GM12891 (cell line): ENCODE results near the gene RPL10.
A peak's percentile ranks its signal among the peaks of the same experiment; 100 is the strongest.

Experiments
- DNase-seq: peaks from one replicate; pipeline ENCODE4 v3.0.0; 2011; ENCODE audit warnings: low spot score; ENCODE audit not compliant: insufficient read length
- FAIRE-seq: peaks from 2 replicates; lab custom pipeline; 2011; peaks lifted over from hg19 to GRCh38; lab: Jason Lieb, UNC
- PAX5 ChIP-seq: IDR thresholded peaks from 2 replicates; pipeline ENCODE4 v1.6.1; 2011; ENCODE audit warnings: low read length, moderate library complexity, mild to moderate bottlenecking; ENCODE audit not compliant: insufficient read depth, severe bottlenecking
- POLR2A ChIP-seq: IDR thresholded peaks from 2 replicates; pipeline ENCODE4 v1.6.1; 2011; ENCODE audit warnings: low read depth, low read length, control low read depth
- POLR2AphosphoS5 ChIP-seq: IDR thresholded peaks from 2 replicates; pipeline ENCODE4 v1.6.1; 2011; ENCODE audit warnings: low read depth, low read length, control low read depth
- POU2F2 ChIP-seq: IDR thresholded peaks from 2 replicates; pipeline ENCODE4 v1.6.1; 2011; ENCODE audit warnings: low read depth, mild to moderate bottlenecking, control low read depth, low read length, moderate library complexity
- SPI1 ChIP-seq: IDR thresholded peaks from 2 replicates; pipeline ENCODE4 v1.6.1; 2011; ENCODE audit warnings: low read depth, low read length, control low read depth
- TAF1 ChIP-seq: IDR thresholded peaks from 2 replicates; pipeline ENCODE4 v1.6.1; 2011; ENCODE audit warnings: low read depth, low read length, control low read depth

The RPL10 gene

GRCh38 chrX:154359362-154360154, 38.6 kb upstream of the RPL10 start:
- no peak for TF ChIP-seq POU2F2
- TF ChIP-seq SPI1 = no peak
- TF ChIP-seq POLR2A = no peak
- TF ChIP-seq POLR2AphosphoS5 = no peak
- TF ChIP-seq PAX5 = no peak
- no peak for TF ChIP-seq TAF1
- no peak for FAIRE-seq
- DNase-seq = no peak

DNA sequence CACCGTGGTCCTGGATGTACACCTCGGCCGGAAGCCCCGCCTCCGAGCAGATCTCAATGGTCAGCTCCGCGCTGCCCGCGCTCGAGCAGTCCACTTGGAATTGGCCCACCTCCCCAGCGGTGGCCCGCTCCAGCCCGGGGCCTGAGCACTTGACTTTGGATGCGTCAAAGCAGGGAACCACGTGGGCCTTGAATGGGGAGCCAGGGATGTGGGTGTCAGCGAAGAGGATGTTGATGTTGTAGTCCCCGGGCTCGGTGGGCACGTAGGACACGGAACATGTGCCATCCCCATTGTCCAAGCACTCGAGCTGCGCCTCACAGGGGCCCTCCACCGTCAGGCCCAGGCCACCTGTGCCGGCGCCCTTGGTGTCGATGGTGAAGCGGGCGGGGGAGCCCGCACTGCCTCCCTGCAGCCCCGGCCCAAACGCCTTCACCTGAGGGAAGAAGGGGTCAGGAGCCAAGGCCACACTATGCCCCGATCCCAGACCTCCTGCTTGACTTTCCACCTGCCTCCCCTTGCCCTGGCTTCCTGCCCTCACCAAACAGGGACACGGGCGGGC, 37.9 kb upstream of the RPL10 start:
- FAIRE-seq = no peak
- DNase-seq = no peak
- TF ChIP-seq PAX5 (no peak), POU2F2 (no peak), TAF1 (no peak), POLR2A (no peak), POLR2AphosphoS5 (no peak), SPI1 (no peak)

DNA sequence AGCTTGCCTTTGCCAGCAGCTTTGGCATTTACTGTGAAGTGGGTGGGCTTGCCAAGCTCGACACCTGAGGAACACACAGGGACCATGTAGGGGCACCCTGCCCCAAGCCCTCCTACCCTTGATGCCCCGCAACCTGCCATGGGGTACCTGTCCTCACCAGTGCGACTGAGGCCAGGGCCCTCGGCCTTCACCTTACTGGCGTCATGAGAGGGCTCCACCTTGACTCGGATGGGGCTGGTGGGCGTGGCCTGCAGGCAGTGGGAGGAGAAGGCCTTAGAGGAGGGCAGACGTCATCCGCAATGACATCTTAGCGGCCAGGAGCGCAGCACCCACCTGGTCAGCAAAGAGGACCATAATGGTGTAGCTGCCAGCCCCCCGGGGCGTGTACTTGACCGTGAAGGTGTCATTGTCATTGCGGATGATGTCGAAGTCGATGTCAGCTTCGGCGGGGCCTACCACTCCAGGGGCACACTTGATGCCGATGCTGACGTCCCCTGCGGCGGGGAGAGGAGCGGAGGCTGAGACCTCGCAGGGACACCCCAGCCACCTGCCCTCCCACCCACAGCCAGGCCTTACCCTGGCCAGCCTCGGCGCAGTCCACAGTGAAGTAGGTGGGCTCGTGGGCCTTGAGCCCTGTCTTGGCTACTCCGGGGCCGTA, 36.0 kb upstream of the RPL10 start:
- FAIRE-seq (peak; percentile 20), DNase-seq (no peak)
- TF ChIP-seq POU2F2 (no peak), PAX5 (no peak), POLR2AphosphoS5 (no peak), TAF1 (no peak), SPI1 (no peak), POLR2A (no peak)

DNA sequence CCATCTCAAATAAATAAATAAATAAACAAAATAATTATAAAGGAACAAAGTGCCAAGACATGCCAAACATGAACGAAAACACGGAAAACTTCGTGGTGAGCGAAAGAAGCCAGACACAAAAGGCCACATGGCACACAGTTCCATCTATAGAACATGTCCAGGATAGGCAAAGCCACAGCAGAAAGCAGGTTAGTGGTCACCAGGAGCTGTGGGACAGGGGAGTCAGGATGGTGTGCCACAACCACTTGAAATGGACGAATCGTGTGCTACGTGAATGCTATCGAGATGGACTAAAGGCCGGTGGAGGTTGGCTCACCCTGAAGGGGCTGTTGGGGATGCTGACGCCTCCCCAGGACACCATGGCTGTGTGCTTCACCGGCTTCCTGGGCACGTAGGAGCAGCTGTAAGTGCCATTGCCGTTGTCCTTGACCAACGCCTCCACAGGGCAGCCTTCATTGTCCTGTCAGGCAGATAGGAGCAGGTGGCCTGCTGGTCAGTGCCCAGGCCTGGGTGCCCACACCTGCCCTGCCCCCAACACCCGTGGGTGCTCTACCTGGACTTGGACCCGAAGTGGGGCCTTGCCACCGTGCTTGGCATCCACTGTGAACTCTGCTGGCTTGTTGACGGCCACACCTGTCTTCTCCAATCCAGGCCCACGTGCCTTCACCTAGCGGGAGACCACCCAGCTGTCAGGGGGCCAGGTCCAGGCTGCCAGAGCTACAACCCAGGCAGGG, 34.3 kb upstream of the RPL10 start:
- TF ChIP-seq SPI1 = no peak
- no peak for TF ChIP-seq PAX5
- TF ChIP-seq TAF1 = no peak
- TF ChIP-seq POU2F2 = no peak
- no peak for TF ChIP-seq POLR2A
- TF ChIP-seq POLR2AphosphoS5 = no peak
- FAIRE-seq (no peak), DNase-seq (no peak)

DNA sequence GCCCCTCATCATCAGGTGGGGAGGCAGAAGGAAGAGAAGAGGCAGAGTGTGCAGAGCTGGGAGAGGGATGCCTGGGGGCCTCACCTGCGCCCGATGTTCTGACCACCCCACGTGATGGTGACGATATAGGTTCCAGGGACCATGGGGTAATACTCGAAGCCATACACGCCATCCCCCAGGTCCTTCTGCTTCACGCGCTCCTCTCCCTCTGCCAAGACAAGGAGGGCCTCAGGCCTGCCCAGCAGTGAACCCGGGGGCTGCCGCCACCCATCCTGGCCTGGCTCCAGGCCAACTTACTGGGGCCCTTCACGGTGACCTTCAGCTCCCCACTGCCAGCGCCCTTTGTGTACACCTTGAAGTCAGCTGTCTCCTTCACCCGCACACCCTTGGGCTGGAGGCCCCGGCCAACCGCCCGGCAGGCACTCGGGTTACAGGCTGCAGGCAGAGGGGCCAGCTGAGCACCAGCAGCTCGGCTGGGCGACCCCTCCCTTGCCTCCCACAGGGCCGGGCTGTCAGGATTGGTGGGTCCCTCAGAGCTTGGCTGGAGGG, 33.1 kb upstream of the RPL10 start:
- TF ChIP-seq POU2F2 (no peak), POLR2AphosphoS5 (no peak), SPI1 (no peak), POLR2A (no peak), TAF1 (no peak), PAX5 (no peak)
- DNase-seq (no peak), FAIRE-seq (no peak)

GRCh38 chrX:154365997-154366665, 32.0 kb upstream of the RPL10 start:
- TF ChIP-seq POU2F2 (no peak), SPI1 (no peak), PAX5 (no peak), TAF1 (no peak), POLR2A (no peak), POLR2AphosphoS5 (no peak)
- DNase-seq = no peak
- no peak for FAIRE-seq

DNA sequence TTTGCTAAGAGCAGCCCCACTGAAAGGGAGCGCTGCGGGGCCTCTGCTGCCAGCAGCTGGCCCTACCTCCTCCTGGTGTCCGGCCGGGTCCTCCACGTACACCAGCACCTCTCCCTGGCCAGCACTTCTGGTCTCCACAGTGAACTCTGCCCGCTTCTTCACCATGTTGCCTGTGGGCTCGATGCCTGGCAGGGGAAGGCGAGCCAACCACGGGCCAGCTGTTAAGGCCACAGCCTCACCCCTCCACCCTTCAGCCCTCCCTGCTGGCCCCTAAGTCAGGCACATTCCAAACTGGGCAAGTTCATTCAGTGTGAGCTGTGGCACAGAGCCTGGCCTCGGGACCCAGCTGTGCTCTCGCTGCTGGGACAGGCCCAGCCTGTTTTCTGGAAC, 31.5 kb upstream of the RPL10 start:
- TF ChIP-seq PAX5 (no peak), SPI1 (no peak), POLR2AphosphoS5 (no peak), TAF1 (no peak), POU2F2 (no peak), POLR2A (no peak)
- DNase-seq (no peak), FAIRE-seq (no peak)

GRCh38 chrX:154367474-154368308, 30.5 kb upstream of the RPL10 start:
- DNase-seq = no peak
- FAIRE-seq = no peak
- TF ChIP-seq TAF1 (no peak), PAX5 (no peak), POU2F2 (no peak), POLR2AphosphoS5 (no peak), SPI1 (no peak), POLR2A (no peak)
